ENCODE results near the gene FAM171A1. TPM values are rescaled to one million over a fixed set of nuclear protein-coding genes. Genes with fewer than 3 reads are reported as not detected.
"Not testable (repeated sequence)": the region's sequence is repeated elsewhere in the genome, so short reads cannot be mapped to it uniquely, and the experiment has no call there.

Gene FAM171A1
- total RNA-seq, 1 experiment from 2014 or later: 25.7 TPM

DNA sequence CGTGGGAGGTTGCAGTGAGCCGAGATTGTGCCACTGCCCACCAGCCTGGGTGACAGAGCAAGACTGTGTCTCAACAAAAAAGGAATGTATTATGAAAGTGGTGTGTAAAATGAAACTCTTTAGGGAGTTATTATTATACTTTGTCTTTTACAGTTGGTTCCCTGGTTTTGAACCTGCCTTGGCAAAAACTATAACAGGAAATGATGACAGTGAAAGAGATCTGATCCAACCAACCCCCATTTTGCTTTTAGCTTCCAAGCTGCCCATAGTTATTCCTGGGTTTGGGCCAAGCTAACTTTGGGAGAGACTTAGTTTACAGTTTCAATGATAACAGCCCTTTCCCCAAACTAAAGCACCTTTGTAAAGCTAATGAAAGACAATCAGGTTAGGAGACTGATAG lies 168.4 kb downstream of the FAM171A1 start:
- Histone ChIP-seq H3K4me3 (ENCODE audit: insufficient read depth, low read depth, low read length) (no peak overlapping the region), H3K36me3 (replicated peaks; ENCODE audit: control insufficient read depth, insufficient read depth, low read length) (no peaks in the 10 kb centered on the region), H3K27me3 (ENCODE audit: control insufficient read depth, insufficient read depth, low read length) (no peaks in the 10 kb centered on the region)
- DNase-seq: no peak

DNA sequence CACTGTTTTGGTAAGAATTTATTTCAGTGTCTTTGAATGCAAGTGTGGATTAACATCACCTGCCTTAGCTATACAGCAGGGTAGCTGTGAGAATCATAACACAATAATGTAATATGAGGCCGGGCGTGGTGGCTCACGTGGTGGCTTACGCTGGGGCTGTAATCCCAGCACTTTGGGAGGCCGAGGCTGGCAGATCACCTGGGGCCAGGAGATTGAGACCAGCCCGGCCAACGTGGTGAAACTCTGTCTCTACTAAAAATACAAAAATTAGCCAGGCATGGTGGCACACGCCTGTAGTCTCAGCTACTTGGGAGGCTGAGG lies 168.8 kb downstream of the FAM171A1 start:
- H3K36me3 ChIP-seq (replicated peaks; ENCODE audit: control insufficient read depth, insufficient read depth, low read length); H3K27me3 ChIP-seq (ENCODE audit: control insufficient read depth, insufficient read depth, low read length); H3K4me3 ChIP-seq (ENCODE audit: insufficient read depth, low read depth, low read length); DNase-seq: not testable (repeated sequence)

DNA sequence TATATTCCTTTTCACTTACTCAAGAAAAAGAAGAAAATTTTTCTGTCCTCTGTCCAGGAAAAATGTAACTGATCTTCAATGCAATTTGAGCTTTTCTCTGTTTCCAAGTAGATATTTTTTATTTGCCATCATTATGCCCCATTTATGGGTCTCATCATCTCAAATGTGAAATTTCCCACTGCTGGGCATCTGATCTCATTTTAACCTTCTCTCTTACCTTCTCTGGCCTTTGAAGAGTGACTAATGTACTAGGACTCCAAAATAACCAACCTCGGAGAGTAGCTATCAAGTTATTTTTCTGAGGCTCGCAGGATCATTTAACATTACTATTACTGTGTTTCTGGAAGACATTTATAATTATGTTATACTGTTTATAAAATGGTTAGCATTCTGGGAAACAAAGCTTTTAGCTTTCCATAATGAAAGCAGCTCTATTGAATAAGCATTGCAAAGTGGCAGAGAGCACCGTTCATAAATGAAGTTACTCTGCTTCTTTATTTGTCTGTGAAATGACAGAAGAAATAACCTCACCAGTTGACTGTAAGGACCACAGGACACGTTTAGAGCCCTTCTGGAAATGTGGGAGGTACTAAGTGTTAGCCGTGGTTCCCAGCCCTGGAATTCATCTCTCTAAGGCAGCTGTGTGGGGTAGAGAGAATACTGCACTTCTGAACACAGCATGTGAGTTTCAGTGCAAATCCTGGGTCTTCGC lies 169.3 kb downstream of the FAM171A1 start:
- no peak for DNase-seq
- Histone ChIP-seq H3K36me3 (replicated peaks; ENCODE audit: control insufficient read depth, insufficient read depth, low read length) (no peaks in the 10 kb centered on the region), H3K4me3 (ENCODE audit: insufficient read depth, low read depth, low read length) (no peak overlapping the region), H3K27me3 (ENCODE audit: control insufficient read depth, insufficient read depth, low read length) (no peaks in the 10 kb centered on the region)

DNA sequence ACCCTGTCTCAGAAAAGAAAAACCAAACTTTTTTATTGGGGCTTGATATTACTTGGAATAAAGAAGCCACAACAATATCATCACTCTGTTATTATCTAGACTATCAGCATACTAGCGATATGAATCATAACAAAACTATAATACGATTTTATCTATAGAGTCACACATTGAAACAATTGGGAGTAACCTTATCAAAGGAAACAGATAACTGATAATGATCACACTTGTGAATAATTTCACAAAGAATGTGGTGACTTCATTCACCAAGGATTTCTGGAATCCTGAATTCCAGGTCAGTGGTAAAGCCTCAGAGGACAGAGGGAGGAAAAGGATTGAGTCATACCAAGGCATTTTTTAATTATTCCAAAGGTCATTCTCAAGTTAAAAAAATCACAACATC lies 170.5 kb downstream of the FAM171A1 start:
- DNase-seq: peak; percentile 46
- H3K27me3 ChIP-seq (ENCODE audit: control insufficient read depth, insufficient read depth, low read length): no peaks in the 10 kb centered on the region
- no peak overlapping the region for H3K4me3 ChIP-seq (ENCODE audit: insufficient read depth, low read depth, low read length)
- H3K36me3 ChIP-seq (replicated peaks; ENCODE audit: control insufficient read depth, insufficient read depth, low read length): no peaks in the 10 kb centered on the region

DNA sequence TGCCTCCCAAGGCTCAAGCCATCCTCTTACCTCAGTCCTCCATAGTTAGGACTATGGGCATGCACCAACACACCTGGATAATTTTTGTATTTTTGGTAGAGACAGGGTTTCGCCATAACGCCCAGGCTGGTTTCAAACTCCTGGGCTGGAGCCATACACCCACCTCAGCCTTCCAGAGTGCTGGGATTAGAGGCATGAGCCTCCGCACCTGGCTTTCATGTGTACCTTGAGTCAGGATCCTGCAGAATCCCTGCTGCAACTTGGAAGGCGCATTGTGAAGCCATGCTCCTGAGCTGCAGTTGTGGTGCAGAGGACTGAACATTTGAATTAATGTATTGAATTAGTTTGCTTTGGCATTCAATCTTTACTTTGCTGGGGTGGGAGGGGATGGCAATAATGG lies 173.2 kb downstream of the FAM171A1 start:
- no peaks in the 10 kb centered on the region for H3K27me3 ChIP-seq (ENCODE audit: control insufficient read depth, insufficient read depth, low read length)
- no peak for DNase-seq
- no peaks in the 10 kb centered on the region for H3K36me3 ChIP-seq (replicated peaks; ENCODE audit: control insufficient read depth, insufficient read depth, low read length)
- H3K4me3 ChIP-seq (ENCODE audit: insufficient read depth, low read depth, low read length): no peak overlapping the region

DNA sequence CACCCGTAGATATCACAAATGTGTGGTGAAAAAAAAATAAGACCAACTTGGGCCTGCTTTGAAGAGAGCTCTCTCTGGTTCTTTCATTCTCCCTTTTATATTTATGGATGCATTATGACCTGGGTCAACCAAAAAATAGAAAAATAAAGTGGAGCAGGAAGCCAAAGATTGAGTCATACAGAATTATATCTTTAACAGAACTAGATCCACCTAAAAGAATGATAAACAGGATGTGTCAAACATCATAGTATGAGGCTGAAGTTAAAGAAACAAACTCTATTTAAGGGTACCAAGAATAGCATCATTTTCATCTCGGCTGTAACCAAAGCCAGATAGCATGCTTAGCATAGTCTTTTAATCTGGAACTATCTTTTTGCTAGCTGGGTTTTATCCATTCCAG lies 173.8 kb downstream of the FAM171A1 start:
- no peak overlapping the region for H3K4me3 ChIP-seq (ENCODE audit: insufficient read depth, low read depth, low read length)
- no peaks in the 10 kb centered on the region for H3K27me3 ChIP-seq (ENCODE audit: control insufficient read depth, insufficient read depth, low read length)
- no peak for DNase-seq
- H3K36me3 ChIP-seq (replicated peaks; ENCODE audit: control insufficient read depth, insufficient read depth, low read length): no peaks in the 10 kb centered on the region

DNA sequence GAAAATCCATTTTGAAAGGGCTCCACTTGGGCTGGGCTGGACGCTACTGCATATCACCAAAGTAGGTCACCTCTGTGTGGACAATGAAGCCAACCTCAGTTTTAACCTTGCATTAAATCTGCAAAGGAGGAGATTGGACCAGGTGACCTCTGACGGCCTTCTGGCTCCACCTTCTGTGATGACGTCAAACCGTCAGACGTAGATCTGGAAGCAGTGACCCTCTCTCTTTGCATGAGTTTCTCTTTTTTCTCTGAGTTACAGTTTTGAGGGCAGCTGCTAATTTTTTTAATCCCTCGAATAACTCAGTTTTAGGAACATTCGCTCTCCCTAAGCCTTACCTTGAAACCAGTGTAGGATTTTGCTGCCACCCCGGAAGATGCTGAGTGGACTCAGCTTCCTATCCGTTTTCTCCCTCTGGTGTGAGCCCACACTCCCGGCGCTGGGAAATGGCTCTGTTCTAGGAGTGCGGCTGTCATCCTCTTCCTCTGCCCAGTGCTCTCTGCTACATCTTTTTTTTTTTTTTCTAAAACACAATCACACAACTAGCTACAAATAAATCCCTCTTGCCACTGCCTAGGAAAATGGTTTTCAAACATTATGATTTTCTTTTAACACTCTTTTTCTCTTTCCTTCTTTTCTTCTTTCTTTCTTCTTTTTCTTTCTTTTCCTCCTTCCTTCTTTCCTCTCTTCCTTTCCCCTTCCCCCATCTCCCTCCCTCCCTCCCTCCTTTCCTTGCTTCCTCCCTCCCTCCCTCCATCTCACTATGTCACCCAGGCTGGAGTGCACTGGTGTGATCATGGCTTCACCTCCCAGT lies 174.9 kb downstream of the FAM171A1 start:
- DNase-seq: peak; percentile 57
- peak overlapping the region; percentile 15; the same call in 1 of the 2 replicates for H3K4me3 ChIP-seq (ENCODE audit: insufficient read depth, low read depth, low read length)

DNA sequence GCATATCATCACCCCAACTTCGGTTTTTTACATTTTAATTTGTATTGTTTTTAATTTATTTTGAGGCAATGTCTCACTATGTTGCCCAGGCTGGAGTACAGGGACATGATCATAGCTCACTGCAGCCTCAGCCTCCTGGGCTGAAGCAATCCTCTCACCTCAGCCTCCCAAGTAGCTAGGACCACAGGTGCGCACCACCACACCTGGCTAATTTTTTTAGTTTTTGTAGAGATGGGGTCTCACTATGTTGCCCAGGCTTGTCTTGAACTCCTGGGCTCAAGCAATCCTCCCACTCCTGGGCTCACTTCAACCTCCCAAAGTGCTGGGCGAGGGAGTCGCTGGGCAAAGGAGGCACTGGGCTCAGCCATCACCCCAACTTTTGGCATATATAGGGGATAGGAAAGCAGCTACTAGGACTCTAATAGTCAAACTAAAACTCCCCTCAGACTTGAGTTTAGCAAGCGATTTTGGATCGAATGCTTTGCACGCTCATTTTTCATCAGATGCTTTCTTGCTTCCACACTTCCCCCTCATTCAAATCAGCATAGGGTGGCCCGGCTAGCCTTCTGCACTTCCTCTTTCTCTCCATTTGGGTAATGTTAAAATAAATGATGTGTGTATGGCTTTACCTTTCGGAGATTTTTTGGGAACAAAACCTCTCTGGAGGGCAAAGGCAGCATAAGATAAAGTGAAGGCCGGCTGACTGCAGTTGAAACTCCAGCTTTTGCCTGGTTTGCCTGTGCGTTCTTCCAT lies 181.8 kb downstream of the FAM171A1 start:
- Histone ChIP-seq H3K27me3 (ENCODE audit: control insufficient read depth, insufficient read depth, low read length) (no peaks in the 10 kb centered on the region), H3K4me3 (ENCODE audit: insufficient read depth, low read depth, low read length) (no peak overlapping the region), H3K36me3 (replicated peaks; ENCODE audit: control insufficient read depth, insufficient read depth, low read length) (no peaks in the 10 kb centered on the region)
- no peak for DNase-seq

More for the DNA sequence above, 174.9 kb downstream of the FAM171A1 start:
- no peaks in the 10 kb centered on the region for H3K27me3 ChIP-seq (ENCODE audit: control insufficient read depth, insufficient read depth, low read length)
- H3K36me3 ChIP-seq (replicated peaks; ENCODE audit: control insufficient read depth, insufficient read depth, low read length): no peaks in the 10 kb centered on the region

DNA sequence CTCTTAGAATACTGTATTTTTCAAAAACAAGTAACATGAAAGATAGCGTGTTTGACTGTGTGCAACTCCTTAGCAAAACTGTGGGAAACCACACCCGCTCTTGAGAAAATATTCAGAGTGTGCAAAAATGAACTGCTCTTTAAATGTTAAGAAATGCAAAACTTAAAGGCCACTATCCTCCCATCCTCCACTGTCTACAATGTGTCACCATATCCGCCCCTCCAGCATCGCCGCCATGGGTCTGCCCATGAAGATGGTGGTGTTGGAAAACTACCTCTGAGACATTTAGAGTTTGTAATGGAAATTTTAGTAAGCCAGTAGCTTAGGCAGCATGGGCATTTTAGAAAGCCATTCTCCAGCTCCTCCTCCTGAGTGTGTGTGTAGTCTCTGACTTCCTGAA lies 182.5 kb downstream of the FAM171A1 start:
- no peak overlapping the region for H3K4me3 ChIP-seq (ENCODE audit: insufficient read depth, low read depth, low read length)
- no peak for DNase-seq
- H3K27me3 ChIP-seq (ENCODE audit: control insufficient read depth, insufficient read depth, low read length): no peaks in the 10 kb centered on the region
- H3K36me3 ChIP-seq (replicated peaks; ENCODE audit: control insufficient read depth, insufficient read depth, low read length): no peaks in the 10 kb centered on the region

DNA sequence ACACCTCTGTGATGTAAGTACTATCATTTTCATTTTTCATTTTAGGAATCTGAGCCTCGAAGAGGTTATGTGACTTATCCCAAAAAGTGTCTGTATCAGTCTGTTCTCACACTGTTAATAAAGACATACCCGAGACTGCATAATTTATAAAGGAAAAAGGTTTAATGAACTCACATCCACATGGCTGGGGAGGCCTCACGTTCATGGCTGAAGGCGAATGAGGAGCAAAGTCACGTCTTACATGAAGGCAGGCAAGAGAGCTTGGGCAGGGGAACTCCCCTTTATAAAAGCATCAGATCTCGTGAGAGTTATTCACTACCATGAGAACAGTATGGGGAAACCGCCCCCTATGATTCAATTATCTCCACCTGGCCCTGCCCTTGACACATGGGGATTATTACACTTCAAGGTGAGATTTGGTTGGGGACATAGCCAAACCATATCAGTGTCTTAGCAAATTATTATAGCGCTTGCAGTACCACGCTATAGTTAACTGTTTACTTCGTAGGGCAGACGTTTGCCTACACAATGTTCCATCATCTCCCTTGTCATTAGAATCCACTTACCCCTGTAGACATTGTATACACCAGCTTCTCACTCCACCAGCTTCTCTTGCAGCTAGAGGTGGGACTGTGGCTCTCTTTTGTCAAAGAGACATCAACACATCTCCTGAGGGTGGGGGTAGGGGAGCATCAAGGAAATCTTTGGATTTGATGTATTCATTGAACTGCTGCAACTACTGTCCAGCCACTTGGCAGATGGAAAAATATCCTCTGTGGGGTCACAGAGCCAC lies 187.2 kb downstream of the FAM171A1 start:
- no peaks in the 10 kb centered on the region for H3K36me3 ChIP-seq (replicated peaks; ENCODE audit: control insufficient read depth, insufficient read depth, low read length)
- H3K4me3 ChIP-seq (ENCODE audit: insufficient read depth, low read depth, low read length): no peak overlapping the region
- DNase-seq: no peak
- H3K27me3 ChIP-seq (ENCODE audit: control insufficient read depth, insufficient read depth, low read length): no peaks in the 10 kb centered on the region

DNA sequence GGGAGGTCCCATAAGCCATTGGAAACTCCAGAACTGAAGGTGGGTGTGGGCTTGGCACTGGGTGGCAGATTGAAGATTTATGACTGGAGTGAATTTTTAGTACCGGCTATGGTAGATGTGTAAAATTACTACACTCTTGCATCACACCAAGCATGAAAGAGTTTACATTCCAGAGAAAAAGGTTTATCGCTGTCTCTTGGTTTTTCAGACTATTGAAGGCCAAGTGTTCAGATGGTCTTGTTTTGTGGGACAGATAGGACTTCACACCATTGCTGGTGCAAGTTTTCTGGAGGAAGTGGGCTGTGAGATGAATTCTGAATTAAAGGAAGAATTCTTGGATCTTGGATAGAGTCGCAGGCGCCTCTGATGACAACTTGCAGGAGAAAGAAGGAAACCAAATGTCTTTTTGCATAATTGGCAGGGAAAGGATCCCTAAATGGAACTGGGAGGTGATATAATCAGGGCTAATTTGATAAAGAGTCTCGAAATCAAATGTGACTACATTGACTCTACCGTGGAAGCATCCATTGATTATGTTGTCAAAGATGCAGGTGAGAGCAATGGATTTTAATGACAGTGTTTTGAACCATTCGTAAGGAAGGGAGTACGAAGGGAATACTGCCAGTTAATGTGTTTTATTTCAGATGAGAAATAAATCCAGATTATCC lies 188.4 kb downstream of the FAM171A1 start:
- DNase-seq: no peak
- no peak overlapping the region for H3K4me3 ChIP-seq (ENCODE audit: insufficient read depth, low read depth, low read length)
- no peaks in the 10 kb centered on the region for H3K36me3 ChIP-seq (replicated peaks; ENCODE audit: control insufficient read depth, insufficient read depth, low read length)
- no peaks in the 10 kb centered on the region for H3K27me3 ChIP-seq (ENCODE audit: control insufficient read depth, insufficient read depth, low read length)

DNA sequence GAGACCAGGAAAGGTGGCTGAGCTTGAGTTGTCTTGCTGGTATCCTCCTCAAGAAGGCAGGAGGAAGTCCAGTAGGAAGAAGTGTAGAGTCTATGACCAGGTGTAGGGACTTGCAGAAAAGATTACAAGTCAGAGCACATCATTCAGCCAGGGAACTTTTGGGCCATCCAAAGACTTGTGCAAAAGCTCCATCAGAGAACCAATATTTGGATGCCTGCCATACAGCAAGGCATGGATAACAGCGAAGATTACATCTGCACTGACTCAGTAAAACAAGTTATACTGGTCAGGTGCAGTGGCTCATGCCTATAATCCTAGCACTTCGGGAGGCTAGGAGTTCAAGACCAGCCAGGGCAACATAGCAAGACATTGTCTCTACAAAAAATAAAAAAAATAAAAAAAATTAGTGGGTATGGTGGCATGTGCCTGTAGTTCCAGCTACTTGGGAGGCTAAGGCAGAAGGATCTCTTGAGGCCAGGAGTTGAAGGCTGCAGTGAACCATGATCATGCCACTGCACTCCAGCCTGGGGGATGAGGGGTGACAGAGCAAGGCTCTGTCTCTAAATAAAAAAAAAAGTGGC lies 189.4 kb downstream of the FAM171A1 start:
- H3K4me3 ChIP-seq (ENCODE audit: insufficient read depth, low read depth, low read length): no peak overlapping the region
- DNase-seq: no peak

DNA sequence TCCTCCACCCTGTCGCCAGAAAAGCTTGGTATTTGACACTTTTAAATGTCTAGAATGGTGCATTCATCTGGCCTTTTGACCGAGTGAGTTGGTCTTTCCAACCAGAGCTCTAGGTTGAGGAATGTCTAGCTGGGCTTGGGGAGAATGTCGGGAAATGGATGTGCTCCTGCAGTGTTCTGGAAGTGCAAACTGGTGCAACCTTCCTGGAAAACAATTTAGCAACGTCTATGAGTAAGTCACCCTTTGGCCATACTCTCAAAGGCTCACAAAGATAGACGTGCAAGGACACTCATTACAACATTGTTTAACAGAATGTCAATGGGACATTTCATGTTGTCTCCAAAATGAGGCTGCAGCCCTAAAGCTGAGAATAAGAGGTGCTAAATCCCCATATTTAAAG lies 190.4 kb downstream of the FAM171A1 start:
- Histone ChIP-seq H3K4me3 (ENCODE audit: insufficient read depth, low read depth, low read length) (no peak overlapping the region), H3K27me3 (ENCODE audit: control insufficient read depth, insufficient read depth, low read length) (no peaks in the 10 kb centered on the region), H3K36me3 (replicated peaks; ENCODE audit: control insufficient read depth, insufficient read depth, low read length) (no peaks in the 10 kb centered on the region)
- no peak for DNase-seq

More for the DNA sequence above, 189.4 kb downstream of the FAM171A1 start:
- Histone ChIP-seq H3K36me3 (replicated peaks; ENCODE audit: control insufficient read depth, insufficient read depth, low read length) (no peaks in the 10 kb centered on the region), H3K27me3 (ENCODE audit: control insufficient read depth, insufficient read depth, low read length) (no peaks in the 10 kb centered on the region)
